GM18505 (cell line): ENCODE data around the gene RREB1.

Experiments used
- ATAC-seq: cut with Tn5 transposase; IDR thresholded peaks from one replicate; pipeline ENCODE4 v1.9.1; 2021; ENCODE audit not compliant: unreplicated experiment
- POLR2A ChIP-seq: IDR thresholded peaks from 4 replicates; pipeline ENCODE4 v1.6.1; 2011; ENCODE audit warnings: borderline replicate concordance; ENCODE audit not compliant: insufficient read depth, insufficient read length; ENCODE audit errors: extremely low read depth

The RREB1 gene

DNA sequence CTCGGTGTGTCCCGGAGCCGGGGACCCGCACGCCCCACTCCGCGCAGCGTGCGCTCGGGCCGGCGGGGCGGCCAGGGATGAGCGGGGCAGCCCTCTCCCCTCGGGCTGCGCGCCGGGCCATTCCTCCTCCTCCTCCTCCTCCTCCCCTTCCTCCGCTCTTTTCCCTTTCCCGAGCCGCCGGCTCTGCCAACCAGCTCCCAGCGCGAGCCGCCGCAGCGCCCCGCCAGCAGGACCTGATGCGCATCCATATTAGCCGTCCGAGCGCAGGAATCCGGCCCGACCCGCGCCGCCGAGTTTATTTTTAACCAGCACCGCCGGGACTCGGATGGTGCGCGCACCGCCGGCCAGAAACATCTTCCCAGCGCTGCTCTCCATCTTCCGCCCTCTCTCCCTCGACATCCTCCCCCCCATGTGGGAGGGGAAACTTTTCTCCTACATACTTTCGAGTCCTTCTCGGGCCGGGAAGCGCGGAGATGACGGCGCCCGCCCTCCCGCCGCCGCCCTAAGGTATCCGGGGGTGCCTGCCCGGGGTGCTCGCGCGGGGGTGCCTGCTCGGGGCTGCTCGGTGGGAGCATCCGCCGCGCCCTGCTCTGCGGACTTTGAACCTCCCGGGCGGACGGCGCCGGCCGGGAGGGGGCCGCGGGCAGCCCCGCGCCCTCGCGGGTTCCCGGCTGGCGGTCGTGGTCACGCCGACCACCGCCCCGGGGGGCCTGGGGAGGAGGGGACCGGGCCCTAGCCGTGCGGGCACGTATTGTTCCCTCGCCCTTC lies 619 bp downstream of the RREB1 start:
- TF ChIP-seq POLR2A, result no peak
- ATAC-seq, result peak; percentile 10

GRCh38 chr6:7108964-7109836 lies 1.4 kb downstream of the RREB1 start:
- no peak for TF ChIP-seq POLR2A

GRCh38 chr6:7110092-7110792 lies 2.5 kb downstream of the RREB1 start:
- no peak for ATAC-seq
- TF ChIP-seq POLR2A, result no peak

More at GRCh38 chr6:7108964-7109836, 1.4 kb downstream of the RREB1 start:
- ATAC-seq, result no peak

DNA sequence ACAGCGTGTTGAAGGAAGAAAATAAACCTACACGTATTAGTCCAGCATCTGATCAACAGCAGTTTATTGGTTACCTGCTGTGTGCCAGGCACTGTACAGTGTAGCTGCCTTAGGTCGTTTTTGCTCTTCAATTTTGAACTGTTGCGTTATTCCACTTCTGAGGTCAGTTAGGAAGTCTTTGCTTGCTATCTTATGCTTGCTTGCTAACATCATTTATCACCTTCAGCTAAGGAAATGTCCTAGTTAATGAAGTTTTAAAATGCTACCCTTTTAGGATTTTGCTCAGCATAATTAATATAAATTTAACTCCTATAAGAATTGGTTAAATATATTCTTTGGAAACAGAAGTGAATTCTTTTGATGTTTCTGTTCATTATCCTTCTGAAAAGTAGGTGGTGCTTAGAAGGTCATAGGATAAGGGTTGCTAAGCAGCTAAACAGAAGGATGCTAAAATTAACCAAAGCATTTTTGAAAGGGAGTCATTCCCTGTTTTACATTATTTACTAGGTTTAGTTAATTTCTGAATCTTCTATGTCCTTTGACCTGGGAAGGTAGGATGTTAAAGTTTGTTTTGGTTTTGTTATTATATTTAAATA lies 3.4 kb downstream of the RREB1 start:
- no peak for ATAC-seq
- no peak for TF ChIP-seq POLR2A

GRCh38 chr6:7112171-7112570 lies 4.4 kb downstream of the RREB1 start:
- ATAC-seq, result no peak
- no peak for TF ChIP-seq POLR2A

GRCh38 chr6:7112741-7113313 lies 5.1 kb downstream of the RREB1 start:
- no peak for TF ChIP-seq POLR2A

GRCh38 chr6:7114744-7115458 lies 7.1 kb downstream of the RREB1 start:
- no peak for ATAC-seq
- TF ChIP-seq POLR2A, result no peak

More at GRCh38 chr6:7112741-7113313, 5.1 kb downstream of the RREB1 start:
- ATAC-seq, result no peak

GRCh38 chr6:7115543-7116231 lies 7.9 kb downstream of the RREB1 start:
- ATAC-seq, result no peak
- TF ChIP-seq POLR2A, result no peak

GRCh38 chr6:7119272-7119801 lies 11.6 kb downstream of the RREB1 start:
- TF ChIP-seq POLR2A, result no peak
- no peak for ATAC-seq

DNA sequence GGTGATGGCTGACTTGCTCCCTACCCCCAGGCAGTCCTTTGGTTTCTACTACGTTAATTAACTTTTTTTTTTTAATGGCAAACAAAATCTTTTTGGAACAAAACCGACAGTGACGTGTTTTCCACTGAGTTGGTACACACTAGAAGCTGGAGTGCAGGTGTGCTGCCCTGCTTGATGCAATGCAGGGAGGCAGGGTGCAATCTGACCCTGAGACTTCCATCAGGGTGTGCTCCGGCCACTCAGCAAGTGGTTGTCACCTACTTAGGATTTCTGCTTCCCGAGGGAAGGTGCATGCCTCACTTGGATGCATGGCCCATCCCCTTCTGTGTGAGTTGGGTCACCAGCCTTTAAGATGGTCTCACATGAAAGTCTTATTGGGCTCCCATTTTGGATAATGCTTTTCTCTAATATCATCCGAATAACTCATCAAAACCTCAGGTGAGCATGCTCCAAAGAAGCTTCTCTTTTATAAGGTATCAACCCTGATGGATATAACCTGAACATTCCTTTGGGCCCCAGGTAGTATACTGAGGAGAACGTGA lies 14.0 kb downstream of the RREB1 start:
- no peak for ATAC-seq
- TF ChIP-seq POLR2A, result no peak

- TF ChIP-seq POLR2A, result no peak
- ATAC-seq, result no peak
Measured at GRCh38 chr6:7122684-7123083, 14.9 kb downstream of the RREB1 start.
